Mucosa of rectum (tissue), 2 donors: ENCODE measurements around the gene CERS6.
A peak's percentile ranks its signal among the peaks of the same experiment; 100 is the strongest.

Source experiments
- H3K27ac ChIP-seq, 2 donors: one replicate each; pipeline ENCODE4 v1.7.0; 2013; ENCODE audit warnings: inconsistent platforms in 2 of 2, low read depth in 2 of 2, low read length in 2 of 2
- H3K27me3 ChIP-seq, 2 donors: one replicate each; pipeline ENCODE4 v1.7.0; 2013; ENCODE audit warnings: low read length in 2 of 2; ENCODE audit not compliant: control insufficient read depth in 2 of 2, insufficient read depth in 2 of 2
- H3K36me3 ChIP-seq, 2 donors: one replicate each; pipeline ENCODE4 v1.7.0; 2013; ENCODE audit warnings: low read length in 2 of 2; ENCODE audit not compliant: control insufficient read depth in 2 of 2, insufficient read depth in 2 of 2
- H3K4me1 ChIP-seq, 2 donors: one replicate each; pipeline ENCODE4 v1.7.0; 2013; ENCODE audit warnings: low read length in 2 of 2, mild to moderate bottlenecking in 1 of 2; ENCODE audit not compliant: control insufficient read depth in 2 of 2, insufficient read depth in 2 of 2
- H3K4me3 ChIP-seq, 2 donors: one replicate each; pipeline ENCODE4 v1.7.0; 2013; ENCODE audit warnings: low read length in 2 of 2
- H3K9ac ChIP-seq, 2 donors: one replicate each; pipeline ENCODE4 v1.7.0; 2013; ENCODE audit warnings: low read length in 2 of 2, low read depth in 1 of 2, mild to moderate bottlenecking in 1 of 2
- H3K9me3 ChIP-seq, 2 donors: one replicate each; pipeline ENCODE4 v1.7.0; 2013; ENCODE audit warnings: low read length in 2 of 2; ENCODE audit not compliant: control insufficient read depth in 2 of 2
- donor health status: healthy.
- donor health status: Normal muscosa, but diverticular disease.

The CERS6 gene

GRCh38 chr2:168593713-168594112 lies 137.6 kb downstream of the CERS6 start:
- H3K4me1 ChIP-seq = no peaks in the 10 kb centered on the region
- no peak overlapping the region for H3K27ac ChIP-seq
- no peaks in the 10 kb centered on the region for H3K36me3 ChIP-seq
- no peak overlapping the region for H3K9ac ChIP-seq
- H3K27me3 ChIP-seq = no peaks in the 10 kb centered on the region
- H3K4me3 ChIP-seq = no peak overlapping the region
- no peaks in the 10 kb centered on the region for H3K9me3 ChIP-seq

DNA sequence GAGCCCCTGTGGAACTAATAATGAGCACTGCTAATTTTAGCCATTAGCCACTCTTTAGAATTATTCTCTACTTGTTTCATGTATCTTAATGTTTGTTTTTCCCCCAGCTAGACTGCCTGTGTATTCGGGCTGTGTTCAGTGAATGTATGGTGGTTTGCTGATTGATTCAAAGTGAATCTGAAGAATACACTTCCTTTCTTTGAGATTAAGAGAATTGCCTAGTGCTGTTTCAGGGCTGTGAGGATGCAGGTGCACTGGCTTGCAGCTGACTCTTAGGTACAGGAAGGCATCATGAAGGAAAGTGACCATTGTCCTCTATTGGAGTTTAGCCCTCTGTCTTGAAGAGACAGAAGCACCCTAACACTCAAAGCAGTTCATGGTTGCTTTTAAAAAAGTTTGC lies 138.7 kb downstream of the CERS6 start:
- H3K4me1 ChIP-seq = no peaks in the 10 kb centered on the region
- no peak overlapping the region for H3K4me3 ChIP-seq
- no peaks in the 10 kb centered on the region for H3K27me3 ChIP-seq
- H3K9me3 ChIP-seq = no peaks in the 10 kb centered on the region
- H3K36me3 ChIP-seq = no peaks in the 10 kb centered on the region
- no peak overlapping the region for H3K27ac ChIP-seq
- no peak overlapping the region for H3K9ac ChIP-seq

GRCh38 chr2:168596881-168597655 lies 141.0 kb downstream of the CERS6 start:
- no peak overlapping the region for H3K27ac ChIP-seq
- H3K9me3 ChIP-seq = no peaks in the 10 kb centered on the region
- peaks cover 7 to 12% of the 10 kb centered on the region in 2 donors for H3K4me1 ChIP-seq
- no peaks in the 10 kb centered on the region for H3K36me3 ChIP-seq
- H3K9ac ChIP-seq = no peak overlapping the region
- H3K4me3 ChIP-seq = no peak overlapping the region
- H3K27me3 ChIP-seq = no peaks in the 10 kb centered on the region

DNA sequence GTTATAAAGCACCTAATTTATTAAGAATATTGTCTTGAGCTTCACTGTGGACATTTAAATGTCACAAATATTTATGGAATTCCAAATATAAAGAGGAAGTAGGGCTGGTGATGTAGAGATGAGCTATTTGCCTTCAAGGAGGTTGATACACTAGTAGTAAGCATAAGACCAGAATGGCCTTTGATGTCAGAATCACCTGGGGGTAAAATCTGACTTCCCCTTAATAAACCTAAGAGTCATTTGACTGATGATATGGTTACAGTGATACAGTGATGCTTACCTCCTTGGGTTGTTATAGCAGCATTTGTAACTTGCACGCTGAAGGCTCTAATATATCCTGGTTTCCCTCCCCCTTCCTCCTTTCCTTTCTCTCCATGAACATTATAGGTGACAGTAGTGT lies 143.7 kb downstream of the CERS6 start:
- Histone ChIP-seq H3K27ac (no peak overlapping the region), H3K36me3 (no peaks in the 10 kb centered on the region), H3K9ac (no peak overlapping the region), H3K4me1 (peaks cover 7 to 12% of the 10 kb centered on the region in 2 donors), H3K9me3 (no peaks in the 10 kb centered on the region), H3K27me3 (no peaks in the 10 kb centered on the region), H3K4me3 (no peak overlapping the region)

- no peak overlapping the region for H3K4me3 ChIP-seq
- no peaks in the 10 kb centered on the region for H3K27me3 ChIP-seq
- H3K4me1 ChIP-seq = peaks cover 7 to 12% of the 10 kb centered on the region in 2 donors
- H3K27ac ChIP-seq = peak overlapping the region in 1 of 2 donors; percentile 14
- no peaks in the 10 kb centered on the region for H3K36me3 ChIP-seq
- H3K9me3 ChIP-seq = peaks cover 0 to 5% of the 10 kb centered on the region in 2 donors
- no peak overlapping the region for H3K9ac ChIP-seq
These were observed 144.9 kb downstream of the CERS6 start for GRCh38 chr2:168600949-168601348.

- no peak overlapping the region for H3K4me3 ChIP-seq
- no peaks in the 10 kb centered on the region for H3K27me3 ChIP-seq
- peaks cover 0 to 5% of the 10 kb centered on the region in 2 donors for H3K9me3 ChIP-seq
- peak overlapping the region in 1 of 2 donors; percentile 5 for H3K27ac ChIP-seq
- peaks cover 7 to 12% of the 10 kb centered on the region in 2 donors for H3K4me1 ChIP-seq
- H3K36me3 ChIP-seq = no peaks in the 10 kb centered on the region
- H3K9ac ChIP-seq = no peak overlapping the region
These were observed 145.7 kb downstream of the CERS6 start for GRCh38 chr2:168601741-168602140.

DNA sequence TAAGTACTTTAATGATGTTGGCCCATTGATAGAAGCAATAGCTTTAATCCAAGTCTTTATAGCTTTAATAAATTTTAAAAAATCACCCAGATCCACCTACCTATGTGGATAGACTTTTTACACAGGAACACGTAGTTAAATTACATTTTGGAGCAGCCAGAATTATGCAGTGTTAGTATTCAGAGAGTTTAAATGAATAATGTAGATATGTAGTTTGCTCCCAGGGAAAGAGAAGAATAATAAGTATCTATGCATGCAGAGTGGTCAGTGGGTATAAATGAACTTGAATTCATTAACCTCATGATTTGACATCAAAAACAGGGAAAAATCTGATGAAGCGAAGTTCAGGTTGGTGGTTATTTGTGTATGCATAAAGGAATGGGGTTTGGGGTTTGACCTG lies 146.3 kb downstream of the CERS6 start:
- Histone ChIP-seq H3K27me3 (no peaks in the 10 kb centered on the region), H3K9ac (no peak overlapping the region), H3K27ac (no peak overlapping the region), H3K4me3 (no peak overlapping the region), H3K4me1 (peaks cover 7 to 12% of the 10 kb centered on the region in 2 donors), H3K36me3 (no peaks in the 10 kb centered on the region), H3K9me3 (peaks cover 0 to 5% of the 10 kb centered on the region in 2 donors)

DNA sequence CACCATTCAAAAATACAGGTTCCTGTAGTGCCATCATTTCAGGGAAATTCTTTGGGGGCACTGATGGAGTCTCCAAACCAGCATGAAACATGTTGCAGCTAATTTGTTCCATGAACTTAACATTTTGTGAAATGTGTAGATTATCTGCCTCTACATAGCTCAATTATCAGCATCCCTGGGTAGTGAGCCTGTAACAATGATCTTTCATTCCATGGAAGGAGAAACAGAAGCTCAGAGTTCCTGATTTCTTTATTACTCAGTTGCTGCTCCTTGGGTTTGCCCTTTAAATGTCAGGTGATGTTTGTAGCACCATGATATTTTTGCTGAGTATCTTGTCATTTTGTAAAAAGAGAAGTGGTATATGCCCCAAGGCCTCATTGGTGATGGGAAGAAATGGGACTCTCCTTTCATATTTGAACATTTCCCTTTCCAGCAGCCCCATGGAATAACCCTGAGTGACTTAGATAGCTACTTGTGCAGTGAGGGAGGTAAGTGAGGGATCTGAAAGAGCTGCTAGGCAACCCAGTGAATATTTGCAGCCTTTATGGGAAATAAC lies 146.9 kb downstream of the CERS6 start:
- no peaks in the 10 kb centered on the region for H3K36me3 ChIP-seq
- no peak overlapping the region for H3K4me3 ChIP-seq
- H3K9me3 ChIP-seq = peaks cover 0 to 5% of the 10 kb centered on the region in 2 donors
- H3K4me1 ChIP-seq = peaks cover 7 to 12% of the 10 kb centered on the region in 2 donors
- H3K9ac ChIP-seq = no peak overlapping the region
- no peak overlapping the region for H3K27ac ChIP-seq
- H3K27me3 ChIP-seq = no peaks in the 10 kb centered on the region

DNA sequence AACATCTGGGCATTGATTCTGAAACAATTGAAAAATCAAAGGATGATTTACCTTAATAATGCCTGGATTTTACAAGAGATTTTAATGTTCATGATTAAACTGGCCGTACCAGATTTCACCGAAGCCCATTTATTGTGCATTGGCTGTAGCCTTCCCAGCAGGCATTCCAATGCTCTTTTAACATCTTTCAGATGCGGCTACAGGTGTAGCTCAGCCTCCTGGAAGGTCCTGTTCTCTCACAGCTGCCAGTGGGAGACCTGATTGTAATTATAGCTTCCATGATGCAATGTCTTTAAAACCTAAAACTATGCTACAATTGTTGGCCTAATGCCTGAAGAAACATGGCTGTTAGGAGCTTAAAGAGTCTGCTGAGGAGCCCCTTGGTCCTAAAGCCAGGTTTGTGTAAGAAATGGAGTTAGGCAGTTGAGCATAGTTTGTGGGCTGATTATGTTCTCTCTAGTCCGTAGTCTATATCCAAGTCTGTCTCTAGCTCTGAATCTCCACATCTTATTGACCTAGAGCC lies 147.4 kb downstream of the CERS6 start:
- Histone ChIP-seq H3K9ac (no peak overlapping the region), H3K27me3 (no peaks in the 10 kb centered on the region), H3K9me3 (peaks cover 0 to 5% of the 10 kb centered on the region in 2 donors), H3K36me3 (no peaks in the 10 kb centered on the region), H3K4me1 (peaks cover 7 to 12% of the 10 kb centered on the region in 2 donors), H3K4me3 (no peak overlapping the region), H3K27ac (no peak overlapping the region)

DNA sequence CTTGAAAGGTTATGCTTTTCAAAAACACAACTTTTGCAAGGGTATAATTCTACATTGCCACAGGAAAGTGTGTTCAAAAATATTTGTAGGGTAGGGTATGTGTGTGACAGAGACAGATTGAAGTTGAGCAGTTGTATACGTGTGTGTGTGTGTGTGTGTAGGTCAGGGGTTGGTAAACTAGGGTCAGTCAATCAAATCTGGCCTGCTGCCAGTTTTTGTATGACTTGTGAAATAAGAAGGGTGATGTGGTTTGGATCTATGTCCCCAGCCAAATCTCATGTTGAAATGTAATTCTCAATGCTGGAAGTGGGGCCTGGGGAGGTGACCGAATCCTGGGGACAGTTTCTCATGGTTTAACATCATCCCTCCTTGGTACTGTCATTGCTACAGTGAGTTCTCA lies 148.2 kb downstream of the CERS6 start:
- Histone ChIP-seq H3K9ac (no peak overlapping the region), H3K4me1 (peaks cover 7 to 12% of the 10 kb centered on the region in 2 donors), H3K27me3 (no peaks in the 10 kb centered on the region), H3K36me3 (no peaks in the 10 kb centered on the region), H3K9me3 (peaks cover 0 to 5% of the 10 kb centered on the region in 2 donors), H3K4me3 (no peak overlapping the region), H3K27ac (no peak overlapping the region)
